Measurements from ENCODE around the gene KRT75. TPM values are rescaled to one million over a fixed set of nuclear protein-coding genes. Genes with fewer than 3 reads are reported as not detected.
"Not testable (repeated sequence)": the region's sequence is repeated elsewhere in the genome, so short reads cannot be mapped to it uniquely, and the experiment has no call there.

Gene KRT75
- polyA plus RNA-seq, 1 donor (not counting 4 experiments of a cell fraction or from before 2014, with no cell fraction given) = 59.4 TPM

- peaks cover 18% of the 10 kb centered on the region for H3K4me1 ChIP-seq (ENCODE audit: control insufficient read depth, extremely low read depth, insufficient read depth, low read length)
- DNase-seq (ENCODE audit: low read depth, low spot score) (no peak), FAIRE-seq (no peak)
- no peak overlapping the region for H3K4me3 ChIP-seq (ENCODE audit: control insufficient read depth in 2 of 3, extremely low read depth in 1 of 3, insufficient read depth in 2 of 3, low read depth in 1 of 3, low read length in 3 of 3)
- H3K9me1 ChIP-seq (ENCODE audit: control insufficient read depth, extremely low read depth, insufficient read depth, low read length) = no peaks in the 10 kb centered on the region
- dilution Hi-C loops (cut with MboI; ENCODE audit: extremely low pct_ligation_motif_present, low sequenced_read_pairs) = no loop called here
- H4K20me1 ChIP-seq (ENCODE audit: control insufficient read depth, extremely low read depth, insufficient read depth, low read length) = no peaks in the 10 kb centered on the region
- no peak for TF ChIP-seq CTCF (optimal IDR thresholded peaks at IDR 0.05 in 1 of 3, IDR thresholded peaks at IDR 0.05 in 1 of 3, conservative IDR thresholded peaks at IDR 0.05 in 1 of 3; ENCODE audit: extremely low read depth in 1 of 3, insufficient read depth in 2 of 3, low read length in 3 of 3)
- TF ChIP-seq EZH2 (IDR thresholded peaks at IDR 0.05; ENCODE audit: low read length) = no peak
- H3K79me2 ChIP-seq (ENCODE audit: control insufficient read depth, insufficient read depth, low read length) = no peaks in the 10 kb centered on the region
- no peaks in the 10 kb centered on the region for H3K9me3 ChIP-seq (ENCODE audit: control insufficient read depth, low read depth, low read length)
- H2AFZ ChIP-seq (ENCODE audit: control insufficient read depth, low read length) = no peak overlapping the region
- no peak overlapping the region for H3K27ac ChIP-seq (ENCODE audit: control insufficient read depth, insufficient read depth, low read length)
- peaks cover 4 to 12% of the 10 kb centered on the region in 2 experiments for H3K36me3 ChIP-seq (ENCODE audit: control insufficient read depth in 2 of 2, extremely low read depth in 1 of 2, insufficient read depth in 2 of 2, low read length in 2 of 2)
- no peak overlapping the region for H3K9ac ChIP-seq (ENCODE audit: control insufficient read depth, extremely low read depth, insufficient read depth, low read length)
- no peaks in the 10 kb centered on the region for H3K27me3 ChIP-seq (ENCODE audit: control insufficient read depth, extremely low read depth, insufficient read depth, low read length)
- H3K4me2 ChIP-seq (ENCODE audit: control insufficient read depth, extremely low read depth, insufficient read depth, low read depth, low read length) = no peak overlapping the region
These were observed 14.1 kb upstream of the KRT75 start for GRCh38 chr12:52448228-52448627.

- H3K27ac ChIP-seq (ENCODE audit: control insufficient read depth, insufficient read depth, low read length); H3K4me3 ChIP-seq (ENCODE audit: control insufficient read depth in 2 of 3, extremely low read depth in 1 of 3, insufficient read depth in 2 of 3, low read depth in 1 of 3, low read length in 3 of 3); DNase-seq (ENCODE audit: low read depth, low spot score); H3K4me2 ChIP-seq (ENCODE audit: control insufficient read depth, extremely low read depth, insufficient read depth, low read depth, low read length); H3K9me1 ChIP-seq (ENCODE audit: control insufficient read depth, extremely low read depth, insufficient read depth, low read length); H3K9me3 ChIP-seq (ENCODE audit: control insufficient read depth, low read depth, low read length); H3K27me3 ChIP-seq (ENCODE audit: control insufficient read depth, extremely low read depth, insufficient read depth, low read length); H3K79me2 ChIP-seq (ENCODE audit: control insufficient read depth, insufficient read depth, low read length); H4K20me1 ChIP-seq (ENCODE audit: control insufficient read depth, extremely low read depth, insufficient read depth, low read length); H3K9ac ChIP-seq (ENCODE audit: control insufficient read depth, extremely low read depth, insufficient read depth, low read length); H2AFZ ChIP-seq (ENCODE audit: control insufficient read depth, low read length); FAIRE-seq; dilution Hi-C loops (cut with MboI; ENCODE audit: extremely low pct_ligation_motif_present, low sequenced_read_pairs): not testable (repeated sequence)
- H3K36me3 ChIP-seq (ENCODE audit: control insufficient read depth in 2 of 2, extremely low read depth in 1 of 2, insufficient read depth in 2 of 2, low read length in 2 of 2) = peaks cover 4 to 12% of the 10 kb centered on the region in 2 experiments
- peaks cover 18% of the 10 kb centered on the region for H3K4me1 ChIP-seq (ENCODE audit: control insufficient read depth, extremely low read depth, insufficient read depth, low read length)
These were observed 13.0 kb upstream of the KRT75 start for GRCh38 chr12:52447196-52447595.

- DNase-seq (ENCODE audit: low read depth, low spot score) = no peak
- Histone ChIP-seq H4K20me1 (ENCODE audit: control insufficient read depth, extremely low read depth, insufficient read depth, low read length) (no peaks in the 10 kb centered on the region), H2AFZ (ENCODE audit: control insufficient read depth, low read length) (no peak overlapping the region), H3K9me3 (ENCODE audit: control insufficient read depth, low read depth, low read length) (no peaks in the 10 kb centered on the region), H3K9me1 (ENCODE audit: control insufficient read depth, extremely low read depth, insufficient read depth, low read length) (no peaks in the 10 kb centered on the region), H3K27ac (ENCODE audit: control insufficient read depth, insufficient read depth, low read length) (no peak overlapping the region), H3K36me3 (ENCODE audit: control insufficient read depth in 2 of 2, extremely low read depth in 1 of 2, insufficient read depth in 2 of 2, low read length in 2 of 2) (peaks cover 4 to 12% of the 10 kb centered on the region in 2 experiments), H3K9ac (ENCODE audit: control insufficient read depth, extremely low read depth, insufficient read depth, low read length) (no peak overlapping the region), H3K27me3 (ENCODE audit: control insufficient read depth, extremely low read depth, insufficient read depth, low read length) (no peaks in the 10 kb centered on the region), H3K4me2 (ENCODE audit: control insufficient read depth, extremely low read depth, insufficient read depth, low read depth, low read length) (no peak overlapping the region), H3K4me3 (ENCODE audit: control insufficient read depth in 2 of 3, extremely low read depth in 1 of 3, insufficient read depth in 2 of 3, low read depth in 1 of 3, low read length in 3 of 3) (no peak overlapping the region), H3K79me2 (ENCODE audit: control insufficient read depth, insufficient read depth, low read length) (no peaks in the 10 kb centered on the region), H3K4me1 (ENCODE audit: control insufficient read depth, extremely low read depth, insufficient read depth, low read length) (peaks cover 22% of the 10 kb centered on the region)
- no peak for FAIRE-seq
- TF ChIP-seq EZH2 (IDR thresholded peaks at IDR 0.05; ENCODE audit: low read length) = no peak
- no peak for TF ChIP-seq CTCF (optimal IDR thresholded peaks at IDR 0.05 in 1 of 3, IDR thresholded peaks at IDR 0.05 in 1 of 3, conservative IDR thresholded peaks at IDR 0.05 in 1 of 3; ENCODE audit: extremely low read depth in 1 of 3, insufficient read depth in 2 of 3, low read length in 3 of 3)
- dilution Hi-C loops (cut with MboI; ENCODE audit: extremely low pct_ligation_motif_present, low sequenced_read_pairs) = no loop called here
These were observed 12.3 kb upstream of the KRT75 start for GRCh38 chr12:52446367-52447045.
